Activated CD4-positive, alpha-beta T cell treated with anti-CD3 and anti-CD28 coated beads, Interleukin-2, Interleukin-4, amounts not matched to agents 100 ng/mL and 50 ng/mL, durations not matched to agents 16 hours and 8 hours (primary cell): ENCODE data around the gene PIEZO2.
"Not testable (repeated sequence)": the region's sequence is repeated elsewhere in the genome, so short reads cannot be mapped to it uniquely, and the experiment has no call there.

ENCODE experiments used
- DNase-seq: peaks from one replicate; pipeline ENCODE4 v3.0.0-alpha.2; 2020; ENCODE audit warnings: low spot score

The PIEZO2 gene

DNA sequence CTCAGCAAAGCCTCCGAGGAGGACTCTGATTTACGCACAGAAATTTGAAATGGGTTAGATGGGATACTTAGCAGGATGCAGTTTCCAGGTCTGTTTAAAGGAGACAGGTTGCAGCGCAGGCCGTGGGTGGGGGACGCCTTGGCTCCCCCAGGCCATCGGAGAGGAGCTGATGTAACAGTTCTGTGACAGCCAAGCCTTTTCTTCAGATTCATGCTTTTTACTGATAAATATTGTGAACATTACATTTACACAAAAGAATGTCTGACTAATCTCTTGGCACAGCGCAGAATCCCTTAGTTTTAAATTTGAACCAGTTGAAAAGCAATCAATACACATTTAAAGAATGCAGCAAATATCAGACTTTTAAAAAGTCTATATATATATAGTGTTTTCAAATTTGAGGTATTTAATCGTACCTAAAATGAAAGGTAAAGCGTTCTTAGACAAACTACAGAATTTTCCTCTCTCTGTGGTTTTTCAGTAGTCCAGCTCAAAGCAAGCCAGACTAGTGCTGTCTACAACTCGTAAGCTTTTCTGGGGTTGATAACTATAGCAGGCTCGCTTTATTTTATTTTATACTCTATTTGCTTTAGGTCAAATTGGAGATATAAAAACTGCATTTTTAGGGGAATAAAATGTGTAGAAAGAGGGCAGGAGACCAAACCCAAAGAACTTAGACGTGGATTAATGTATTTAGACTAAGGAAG lies 221.9 kb downstream of the PIEZO2 start:
- no peak for DNase-seq

DNA sequence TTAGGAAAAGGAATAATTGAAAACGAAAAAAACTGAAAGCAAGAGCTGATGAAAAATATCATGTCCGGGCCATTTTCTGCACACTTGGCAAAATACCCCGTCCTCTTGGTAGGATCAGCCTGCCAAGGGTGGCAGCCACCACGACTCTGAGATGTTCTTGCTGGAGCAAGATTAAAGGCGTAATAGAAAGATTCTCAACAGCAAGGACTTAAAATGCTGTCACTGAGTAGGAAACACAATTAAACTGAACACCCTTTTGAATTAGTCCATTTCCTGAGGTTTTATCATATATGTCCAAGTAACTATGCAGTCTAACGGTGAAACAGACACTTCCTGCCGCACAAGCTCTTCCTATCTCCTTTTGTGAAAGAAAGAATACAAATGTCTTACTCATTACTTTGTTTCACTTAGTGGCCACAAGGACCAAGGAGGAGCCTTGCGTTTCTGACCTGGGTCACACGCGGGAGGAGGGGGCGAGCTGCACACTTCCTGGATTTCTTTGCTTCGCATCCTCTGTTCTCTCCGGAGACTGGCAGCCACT lies 222.7 kb downstream of the PIEZO2 start:
- DNase-seq = no peak

DNA sequence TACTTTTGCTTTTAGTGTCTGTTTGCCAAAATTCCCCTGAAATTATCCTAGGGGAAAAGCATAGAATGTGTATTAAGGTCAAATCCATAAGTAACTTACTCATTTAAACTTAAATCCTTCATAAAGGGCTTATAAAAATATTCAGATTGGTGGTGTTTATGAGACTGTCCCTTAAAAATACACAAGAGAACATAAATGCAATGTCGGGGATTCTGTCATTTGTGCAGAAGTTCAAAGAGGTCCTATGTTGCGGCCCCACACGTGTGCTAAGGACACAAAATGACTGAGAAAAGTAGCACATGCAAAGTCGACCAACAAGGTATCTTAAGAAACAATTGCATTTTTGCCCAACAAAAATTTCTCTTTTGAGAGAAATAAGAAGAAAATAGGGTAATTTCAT lies 225.1 kb downstream of the PIEZO2 start:
- no peak for DNase-seq

DNA sequence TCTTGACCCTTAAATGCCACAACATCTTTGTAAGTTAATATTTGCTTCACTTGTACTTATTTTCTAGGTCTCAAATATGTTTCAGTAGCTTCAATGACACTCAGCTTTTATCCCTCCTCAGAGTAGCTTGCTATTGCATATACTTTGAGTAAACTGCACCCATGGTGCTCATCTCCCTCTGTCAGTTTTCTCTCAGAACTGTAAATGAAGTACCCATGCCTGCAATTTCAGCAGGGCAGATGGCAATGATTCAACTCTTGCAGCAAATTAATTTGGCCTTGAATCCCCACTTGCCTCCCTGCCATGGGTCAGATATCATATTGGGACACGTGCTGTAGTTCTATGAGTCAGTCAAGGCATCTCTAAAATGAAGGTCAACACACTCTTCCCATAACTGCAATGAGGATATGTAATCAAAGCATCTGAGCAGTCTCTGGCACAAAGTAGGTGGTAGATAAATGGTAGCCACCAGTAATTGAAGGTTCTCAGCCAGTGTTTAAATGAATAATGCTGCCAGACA lies 225.8 kb downstream of the PIEZO2 start:
- DNase-seq = no peak

DNA sequence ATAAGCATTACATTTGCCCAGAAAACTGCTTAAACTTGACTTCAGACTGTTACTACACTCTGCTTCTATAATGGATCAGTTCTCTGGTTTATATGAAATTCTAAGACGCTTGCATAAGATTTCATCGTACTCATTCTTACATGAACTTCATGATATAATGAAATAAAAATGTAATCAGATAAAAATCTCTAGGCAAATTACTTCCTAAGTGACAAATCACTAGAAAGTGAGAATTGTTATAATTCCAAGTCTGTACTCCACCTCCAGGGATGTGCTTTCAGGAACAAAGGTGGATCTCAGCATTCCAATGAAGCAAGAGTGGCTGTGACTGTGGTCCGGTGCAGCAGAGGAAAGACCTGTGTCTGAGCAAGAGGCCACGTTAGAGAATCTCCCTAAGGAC lies 226.2 kb downstream of the PIEZO2 start:
- no peak for DNase-seq

DNA sequence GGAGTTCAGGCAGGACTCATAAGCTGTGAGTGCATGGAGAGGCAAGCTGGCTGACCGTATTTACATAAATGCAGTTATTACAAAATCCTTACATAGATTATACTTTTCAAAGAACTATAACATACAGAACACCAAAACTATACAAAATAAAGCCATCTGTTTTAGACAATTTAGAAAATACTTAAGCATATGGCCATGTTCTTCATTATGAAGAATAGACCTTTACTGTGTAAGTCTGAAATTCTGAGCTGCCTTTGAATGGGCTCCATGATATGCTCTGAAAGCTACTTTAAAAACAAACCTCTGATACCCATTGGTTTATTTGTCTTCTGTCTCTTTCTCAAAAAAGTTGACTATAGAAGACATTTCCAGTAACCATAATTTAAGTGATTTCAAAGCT lies 226.7 kb downstream of the PIEZO2 start:
- not testable (repeated sequence) for DNase-seq

DNA sequence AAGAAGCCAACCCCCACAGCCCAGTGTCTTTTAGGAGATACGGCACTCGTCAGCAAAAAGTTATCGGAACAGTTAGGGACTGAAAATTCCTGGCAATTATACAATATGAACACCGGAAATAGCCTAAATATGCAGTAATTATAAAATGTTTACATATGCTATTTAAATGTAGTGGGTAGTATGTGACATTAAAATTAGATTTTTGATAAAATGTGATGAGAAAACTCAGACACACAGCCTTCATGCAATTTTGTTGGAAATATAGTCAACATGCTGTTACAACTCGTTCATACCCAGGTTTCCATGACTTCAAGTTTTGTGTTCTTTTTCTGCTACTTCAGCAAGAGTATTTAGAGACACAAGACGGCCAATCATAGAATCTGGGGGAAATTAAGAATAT lies 229.1 kb downstream of the PIEZO2 start:
- not testable (repeated sequence) for DNase-seq

DNA sequence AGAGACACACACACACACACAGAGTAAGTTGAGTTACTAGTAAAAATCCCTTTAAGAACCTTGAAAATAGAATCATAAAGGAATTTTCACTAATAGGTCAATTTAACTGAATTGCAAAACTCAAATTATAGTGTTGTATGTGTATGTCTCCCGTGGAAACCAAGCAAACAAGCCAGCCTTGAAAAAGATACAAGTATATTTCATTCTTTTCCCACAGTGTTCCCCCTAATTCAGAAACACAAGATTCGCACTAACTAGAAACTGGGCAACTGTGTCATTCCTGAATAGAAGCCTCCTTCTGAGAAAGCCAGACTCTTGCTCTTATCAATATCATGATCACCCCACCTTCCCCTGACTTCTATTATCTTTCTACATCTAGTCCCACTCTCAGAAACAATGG lies 229.5 kb downstream of the PIEZO2 start:
- DNase-seq = no peak

DNA sequence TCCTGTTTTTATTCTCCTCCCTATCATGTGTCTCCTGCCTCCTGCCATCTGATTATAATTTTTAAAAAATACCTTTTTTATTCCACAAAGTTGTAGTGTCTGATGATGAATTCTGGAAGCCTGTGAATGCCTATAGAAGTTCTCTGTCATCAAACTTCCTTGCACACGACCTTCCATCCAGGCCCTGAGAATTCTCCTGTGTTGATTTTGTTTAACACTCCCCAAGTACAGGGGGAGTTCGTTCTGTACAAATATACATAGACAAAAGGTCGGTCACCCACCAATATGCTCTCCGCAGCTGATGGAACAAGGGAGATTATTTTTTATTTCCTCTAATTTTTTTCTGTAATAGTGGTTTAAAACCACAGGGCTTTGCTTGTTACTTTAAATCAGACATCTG lies 232.5 kb downstream of the PIEZO2 start:
- no peak for DNase-seq

DNA sequence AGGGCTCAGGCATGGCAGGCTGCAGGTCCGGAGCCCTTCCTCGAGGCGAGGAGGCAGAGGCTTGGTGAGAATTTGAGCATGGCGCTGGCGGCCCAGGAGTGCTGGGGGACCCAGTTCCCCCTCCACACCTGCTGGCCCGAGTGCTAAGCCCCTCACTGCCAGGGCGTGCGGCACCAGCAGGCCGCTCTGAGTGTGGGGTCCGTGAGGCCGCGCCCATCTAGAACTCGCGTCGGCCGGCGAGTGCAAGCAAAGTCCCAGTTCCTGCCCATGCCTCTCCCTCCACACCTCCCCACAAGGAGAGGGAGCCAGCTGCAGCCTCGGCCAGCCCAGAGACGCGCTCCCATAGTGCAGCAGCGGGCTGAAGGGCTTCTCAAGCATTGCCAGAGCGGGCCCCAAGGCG lies 233.0 kb downstream of the PIEZO2 start:
- DNase-seq = no peak

DNA sequence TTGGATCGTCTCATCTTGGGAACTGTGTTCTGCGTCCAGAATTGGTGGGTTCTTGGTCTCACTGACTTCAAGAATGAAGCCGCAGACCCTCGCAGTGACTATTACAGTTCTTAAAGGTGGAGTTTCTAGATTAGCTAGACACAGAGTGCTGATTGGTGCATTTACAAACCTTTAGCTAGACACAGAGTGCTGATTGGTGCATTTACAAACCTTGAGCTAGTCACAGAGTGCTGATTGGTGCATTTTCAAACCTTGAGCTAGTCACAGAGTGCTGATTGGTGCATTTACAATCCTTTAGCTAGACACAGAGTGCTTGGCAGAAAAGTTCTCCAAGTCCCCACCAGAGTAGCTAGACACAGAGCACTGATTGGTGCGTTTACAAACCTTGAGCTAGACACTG lies 233.6 kb downstream of the PIEZO2 start:
- not testable (repeated sequence) for DNase-seq

DNA sequence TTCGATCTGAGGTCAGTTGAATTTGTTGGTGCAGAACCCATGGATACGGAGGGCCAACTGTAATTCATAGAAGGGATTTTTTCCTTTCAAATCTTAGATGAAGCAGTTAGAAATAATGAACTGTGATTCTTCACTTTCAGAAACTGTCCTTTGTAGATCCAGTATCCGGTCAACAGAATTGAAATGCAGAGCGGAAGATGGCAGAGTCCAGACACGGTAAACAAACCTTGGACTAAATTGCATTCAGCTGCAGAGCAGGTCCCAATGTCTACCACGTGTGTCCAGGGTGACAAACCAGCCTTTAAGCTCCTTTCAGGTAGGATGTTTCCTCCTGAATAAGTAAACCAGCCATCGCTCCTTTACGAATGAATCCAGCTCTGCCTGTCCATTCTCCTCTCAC lies 234.8 kb downstream of the PIEZO2 start:
- not testable (repeated sequence) for DNase-seq

DNA sequence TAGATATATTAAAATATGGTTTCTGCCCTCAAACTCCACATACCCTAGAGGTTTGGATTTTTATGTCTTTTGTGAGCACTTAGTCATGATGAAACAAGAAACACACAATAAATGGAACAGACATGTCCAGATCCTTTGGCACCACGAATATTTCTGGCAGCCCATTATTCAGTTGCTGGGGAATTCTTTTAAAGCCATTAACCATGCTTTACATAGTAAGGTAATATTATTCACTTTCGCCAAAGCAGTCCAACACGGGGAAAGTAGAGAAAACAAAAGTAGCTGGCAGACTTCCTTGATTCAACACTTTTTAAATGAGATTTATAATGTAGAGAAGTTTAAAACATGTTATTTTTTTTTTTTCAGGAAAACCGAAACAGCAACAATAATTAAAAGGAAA lies 235.4 kb downstream of the PIEZO2 start:
- no peak for DNase-seq

DNA sequence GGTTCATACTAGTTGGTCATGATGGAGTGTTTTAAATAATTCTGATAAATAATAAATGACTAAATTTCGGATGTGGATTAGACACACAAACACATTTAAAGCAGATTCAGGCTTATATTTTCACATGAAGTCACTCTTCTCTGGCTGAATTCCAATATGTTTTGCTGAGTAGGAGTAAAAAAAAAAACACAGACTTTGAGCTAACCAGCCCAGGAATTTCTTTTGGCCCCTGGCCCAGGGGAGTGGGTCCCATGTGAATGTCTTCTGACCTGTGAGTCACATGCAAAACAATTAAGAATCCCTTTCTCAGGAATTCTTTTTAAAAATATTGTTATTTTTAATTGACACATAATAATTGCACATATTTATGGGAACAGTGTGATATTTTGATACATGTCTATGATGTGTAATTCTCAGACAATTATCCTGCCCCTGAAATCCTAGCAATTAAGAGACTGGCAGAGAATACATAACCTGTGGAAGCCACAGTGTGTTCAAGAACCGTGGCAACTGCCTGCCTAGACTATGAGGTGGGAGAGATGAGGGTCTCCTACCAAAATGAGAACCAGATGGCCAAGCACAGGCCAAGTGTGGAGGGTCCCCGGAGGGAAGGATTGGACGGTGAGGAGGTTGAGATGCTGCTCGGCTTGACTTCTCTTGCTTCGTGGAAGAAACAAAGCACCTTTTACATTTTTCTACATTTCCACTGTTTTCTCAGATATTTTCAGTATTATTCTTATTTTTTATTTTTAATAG lies 236.4 kb downstream of the PIEZO2 start:
- DNase-seq = no peak

DNA sequence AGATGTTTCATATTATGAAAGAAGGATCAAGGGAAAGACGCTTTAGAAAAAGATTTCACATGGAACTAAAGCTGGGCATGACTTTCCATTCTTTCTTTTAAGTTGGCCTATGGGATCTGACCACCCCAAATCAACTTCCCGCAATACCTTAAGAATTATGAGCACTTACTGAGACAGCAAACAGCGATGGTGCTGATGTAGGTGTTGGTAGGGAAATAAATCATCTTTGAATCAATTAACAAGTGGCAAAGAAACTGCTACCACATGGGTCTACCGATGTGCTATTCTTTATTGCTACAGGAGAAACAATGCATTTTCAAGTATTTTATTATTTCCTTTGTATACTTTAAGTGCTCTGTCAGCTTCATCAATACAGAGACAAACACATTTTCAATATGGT lies 239.6 kb downstream of the PIEZO2 start:
- no peak for DNase-seq

DNA sequence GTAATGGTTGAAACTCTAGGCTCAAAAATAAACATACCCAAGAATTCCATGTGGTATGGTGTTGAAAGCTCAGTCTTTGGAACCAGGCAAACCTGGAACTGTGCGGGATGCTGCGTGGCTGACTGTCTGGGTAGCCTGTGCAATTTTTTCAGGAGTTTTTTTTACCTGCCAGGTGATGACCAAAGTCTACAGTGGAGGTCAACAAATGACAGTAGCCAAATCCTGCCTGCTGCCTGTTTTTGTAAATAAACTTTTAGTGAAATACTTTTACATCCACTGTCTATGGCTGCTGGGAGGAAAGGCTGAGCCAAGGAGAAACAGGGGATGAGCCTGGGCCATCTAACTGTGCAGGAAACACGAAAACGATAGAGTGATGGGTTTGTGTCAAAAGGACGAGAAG lies 240.6 kb downstream of the PIEZO2 start:
- DNase-seq = no peak

DNA sequence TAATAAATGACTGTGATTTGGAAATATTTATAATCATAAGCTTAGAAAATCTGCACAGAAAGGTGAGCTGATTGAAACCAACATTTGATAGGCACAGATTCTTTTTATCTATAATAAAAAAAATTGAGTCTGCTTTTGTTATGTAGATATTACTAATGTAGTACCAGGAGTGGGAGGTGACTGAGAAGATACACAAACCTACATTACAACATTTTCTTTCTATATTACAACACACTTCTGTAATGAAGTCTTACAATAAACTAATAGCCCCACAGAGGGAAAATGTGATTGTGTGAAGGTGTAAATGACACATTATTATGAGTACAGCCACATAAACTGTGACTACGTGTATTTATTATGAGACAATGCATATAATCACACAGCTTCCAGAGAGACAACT lies 241.6 kb downstream of the PIEZO2 start:
- DNase-seq = no peak

DNA sequence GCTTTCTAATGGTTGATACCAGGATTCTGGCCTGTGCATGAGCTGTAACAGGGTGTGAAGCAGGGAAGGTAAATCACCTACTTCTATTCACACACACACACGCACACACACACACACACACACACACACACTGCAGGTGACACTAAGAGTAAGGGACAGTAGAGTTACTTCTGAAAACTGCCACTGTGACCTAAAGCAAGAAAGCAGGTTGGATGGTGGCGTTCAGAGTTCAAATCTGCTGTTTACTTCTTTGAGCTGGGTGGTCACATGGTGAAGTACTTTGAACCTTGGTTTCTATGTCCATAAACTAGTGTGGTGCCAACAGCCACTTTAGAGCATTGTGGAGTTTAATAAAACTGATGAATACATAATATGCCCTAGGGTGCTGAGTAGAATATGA lies 248.0 kb downstream of the PIEZO2 start:
- DNase-seq = no peak

DNA sequence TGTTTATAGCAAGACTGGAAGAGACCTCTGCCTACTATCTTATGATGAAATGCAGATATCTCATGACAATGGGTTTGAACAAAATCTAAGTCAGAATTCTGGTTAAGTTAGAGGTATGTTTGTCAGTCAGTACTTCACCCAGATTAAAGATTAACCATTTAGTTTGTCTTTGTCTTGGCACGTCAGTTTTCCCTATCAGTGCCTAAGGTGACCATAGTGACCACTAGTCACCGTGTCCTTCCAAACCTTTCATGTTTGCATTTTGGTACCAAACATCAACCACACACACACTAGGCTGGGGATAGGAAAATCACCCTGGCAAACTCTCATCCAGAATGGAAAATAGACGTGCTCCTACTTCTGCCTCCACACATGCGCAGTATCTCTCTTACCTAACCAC lies 248.9 kb downstream of the PIEZO2 start:
- no peak for DNase-seq

DNA sequence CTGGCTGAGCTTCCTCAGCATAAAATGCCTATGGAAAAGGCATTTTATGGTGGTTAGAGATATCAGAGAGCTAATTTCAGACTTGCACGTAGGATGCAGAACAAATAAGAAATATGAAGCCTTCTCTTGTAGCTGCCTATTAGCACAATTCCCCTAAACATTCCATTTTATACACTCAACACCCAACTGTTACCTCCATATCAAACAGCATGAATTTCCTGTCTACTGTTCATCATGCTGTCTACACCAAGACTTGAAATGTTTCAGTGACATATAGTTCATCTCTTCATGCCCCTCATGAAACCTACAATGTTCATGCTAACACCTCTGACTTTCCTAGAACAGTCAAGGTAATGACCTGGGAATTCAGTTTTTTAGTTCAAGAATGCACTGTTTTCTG lies 249.9 kb downstream of the PIEZO2 start:
- no peak for DNase-seq

DNA sequence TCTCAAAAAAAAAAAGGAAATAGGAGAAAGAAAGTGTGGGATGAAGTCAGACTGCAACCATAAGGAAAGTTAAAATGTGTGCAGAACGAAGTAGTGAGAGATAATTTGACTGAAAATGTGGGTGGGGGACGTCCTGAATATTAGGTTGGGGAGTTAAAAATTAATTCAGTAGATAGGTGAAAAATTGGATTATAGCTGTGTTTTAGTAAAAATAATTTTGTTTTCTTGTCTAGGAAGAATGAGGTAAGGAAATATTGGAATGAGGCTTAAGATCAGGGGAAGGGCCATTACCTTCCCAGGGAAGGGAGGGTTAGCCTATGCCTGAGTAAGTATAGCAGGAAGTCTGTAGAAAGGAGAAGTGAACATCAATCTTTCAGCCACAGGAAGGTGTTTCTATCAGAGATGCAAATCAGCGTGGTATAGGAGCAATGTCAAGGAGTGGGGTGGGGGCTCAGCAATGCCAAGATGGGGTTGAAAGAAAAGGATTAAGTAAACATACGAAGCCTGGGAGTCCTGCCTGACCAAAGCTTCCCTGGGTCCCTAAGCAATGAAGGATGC lies 250.9 kb downstream of the PIEZO2 start:
- DNase-seq = no peak

DNA sequence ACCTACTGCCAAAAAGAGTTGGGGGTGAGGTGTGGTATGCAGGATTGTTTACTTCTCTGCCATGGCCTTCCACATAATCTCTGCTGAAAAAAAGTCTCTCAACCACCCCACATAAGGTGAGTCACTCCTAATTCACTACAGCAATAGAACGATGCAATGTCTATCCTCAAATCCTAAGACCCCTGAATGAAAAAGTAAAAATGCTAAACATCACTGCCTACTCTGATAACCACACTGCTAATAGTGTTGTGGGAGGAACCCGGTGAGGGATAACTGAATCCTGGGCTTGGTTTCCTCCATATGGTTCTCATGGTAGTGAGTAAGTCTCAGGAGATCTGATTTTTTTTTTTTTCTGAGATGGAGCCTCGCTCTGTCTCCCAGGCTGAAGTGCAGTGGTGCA lies 252.5 kb downstream of the PIEZO2 start:
- DNase-seq = no peak

DNA sequence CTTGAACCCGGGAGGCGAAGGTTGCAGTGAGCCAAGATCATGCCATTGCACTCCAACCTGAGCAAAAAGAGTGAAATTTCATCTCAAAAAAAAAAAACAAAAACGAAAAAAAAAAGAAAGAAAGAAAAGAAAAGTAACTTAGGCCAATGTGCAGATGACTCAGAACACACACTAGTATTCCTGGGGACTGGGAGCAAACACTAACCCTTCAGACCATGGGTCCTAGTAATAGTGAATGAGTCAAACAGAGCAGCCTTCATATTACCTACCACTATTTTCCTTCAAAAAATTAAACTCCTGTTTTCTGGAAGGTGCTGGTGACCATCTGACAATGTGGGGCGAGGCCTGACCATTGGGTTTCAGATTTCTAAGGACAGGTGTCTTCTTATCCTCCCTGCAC lies 253.4 kb downstream of the PIEZO2 start:
- no peak for DNase-seq
